Brain pericyte (primary cell): ENCODE data around the gene TUBAL3.
"Not testable (repeated sequence)": the region's sequence is repeated elsewhere in the genome, so short reads cannot be mapped to it uniquely, and the experiment has no call there.

ENCODE experiments used
- DNase-seq: peaks from one replicate; pipeline ENCODE4 v3.0.0-alpha.2; 2012; ENCODE audit warnings: low read depth, low spot score

TUBAL3 gene

DNA sequence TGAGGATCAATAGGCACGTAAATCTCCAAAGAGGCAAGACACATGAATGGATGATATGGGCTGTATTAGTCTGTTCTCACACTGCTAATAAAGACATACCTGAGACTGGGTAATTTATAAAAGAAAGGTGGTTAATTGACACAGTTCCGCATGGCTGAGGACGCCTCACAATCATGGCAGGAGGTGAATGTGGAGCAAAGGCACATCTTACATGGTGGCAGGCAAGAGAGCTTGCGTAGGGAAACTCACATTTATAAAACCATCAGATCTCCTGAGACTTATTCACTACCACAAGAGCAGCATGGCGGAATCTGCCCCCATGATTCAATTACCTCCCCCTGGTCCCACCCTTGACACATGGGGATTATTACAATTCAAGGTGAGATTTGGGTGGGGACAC is 25.4 kb downstream of the TUBAL3 start:
- not testable (repeated sequence) for DNase-seq

DNA sequence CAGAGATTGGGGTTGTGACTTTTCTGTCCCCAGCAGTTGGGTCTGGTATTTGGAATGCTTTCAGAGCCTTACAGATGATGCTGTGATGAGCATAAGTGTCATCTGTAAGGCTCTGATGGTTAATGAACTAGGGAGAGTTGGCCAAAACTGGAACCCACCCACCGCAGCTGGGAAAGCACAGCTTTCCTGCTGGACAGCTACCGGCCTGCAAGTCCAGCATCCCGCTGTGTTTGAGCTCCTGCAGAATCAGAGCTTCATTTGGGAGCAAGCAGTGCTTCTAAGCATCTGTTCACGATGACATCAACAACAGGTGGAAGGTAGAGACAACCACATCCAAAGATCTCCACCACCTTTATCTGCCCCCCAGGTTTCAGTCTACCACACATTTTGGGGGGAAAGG is 28.2 kb downstream of the TUBAL3 start:
- no peak for DNase-seq

DNA sequence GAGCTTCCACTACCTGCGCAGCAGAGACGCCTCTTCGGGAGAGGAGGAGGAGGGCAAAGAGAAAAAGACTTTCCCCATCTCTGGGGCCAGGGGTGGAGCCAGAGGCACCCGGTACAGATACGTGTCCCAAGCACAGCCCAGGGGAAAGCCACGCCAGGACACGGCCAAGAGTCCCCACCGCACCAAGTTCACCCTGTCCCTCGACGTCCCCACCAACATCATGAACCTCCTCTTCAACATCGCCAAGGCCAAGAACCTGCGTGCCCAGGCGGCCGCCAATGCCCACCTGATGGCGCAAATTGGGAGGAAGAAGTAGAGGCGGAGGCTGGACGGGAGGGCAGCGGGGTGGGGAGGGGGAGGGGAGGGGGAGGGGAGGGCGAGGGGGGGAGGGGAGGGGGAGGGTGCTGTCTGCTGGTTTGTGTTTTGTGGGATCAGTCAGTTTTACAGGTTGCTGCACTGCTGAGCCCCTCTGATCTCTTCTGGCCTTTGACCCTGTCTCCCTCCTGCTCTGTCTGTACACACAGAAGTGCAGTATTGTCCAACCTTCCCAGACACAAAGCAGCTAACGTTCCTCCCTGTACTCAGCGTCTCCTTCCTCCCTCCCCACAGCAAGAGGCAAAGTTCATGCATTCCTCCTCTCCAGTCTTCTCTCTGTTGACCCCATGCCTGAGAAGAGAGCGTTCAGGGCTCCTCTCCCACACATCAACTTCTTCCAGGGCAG is 30.6 kb downstream of the TUBAL3 start:
- DNase-seq: no peak

DNA sequence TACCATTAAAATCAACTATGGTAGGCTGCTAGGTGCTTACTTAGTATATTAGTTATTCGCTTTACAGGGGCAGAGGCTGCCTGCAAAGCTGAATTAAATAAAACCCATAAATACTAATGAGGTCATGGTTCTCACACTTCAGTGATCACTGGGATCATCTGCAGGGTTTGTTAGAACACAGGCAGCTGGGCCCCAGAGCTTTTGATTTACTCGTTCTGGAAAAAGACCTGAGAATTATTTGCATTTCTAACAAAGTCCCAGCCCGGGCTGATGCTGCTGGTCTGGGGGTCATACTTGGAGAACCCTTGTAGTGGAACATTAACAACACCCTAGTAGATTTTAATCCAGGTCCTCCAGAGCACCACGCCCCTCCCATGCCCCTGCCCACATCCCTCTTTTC is 31.3 kb downstream of the TUBAL3 start:
- DNase-seq: no peak

DNA sequence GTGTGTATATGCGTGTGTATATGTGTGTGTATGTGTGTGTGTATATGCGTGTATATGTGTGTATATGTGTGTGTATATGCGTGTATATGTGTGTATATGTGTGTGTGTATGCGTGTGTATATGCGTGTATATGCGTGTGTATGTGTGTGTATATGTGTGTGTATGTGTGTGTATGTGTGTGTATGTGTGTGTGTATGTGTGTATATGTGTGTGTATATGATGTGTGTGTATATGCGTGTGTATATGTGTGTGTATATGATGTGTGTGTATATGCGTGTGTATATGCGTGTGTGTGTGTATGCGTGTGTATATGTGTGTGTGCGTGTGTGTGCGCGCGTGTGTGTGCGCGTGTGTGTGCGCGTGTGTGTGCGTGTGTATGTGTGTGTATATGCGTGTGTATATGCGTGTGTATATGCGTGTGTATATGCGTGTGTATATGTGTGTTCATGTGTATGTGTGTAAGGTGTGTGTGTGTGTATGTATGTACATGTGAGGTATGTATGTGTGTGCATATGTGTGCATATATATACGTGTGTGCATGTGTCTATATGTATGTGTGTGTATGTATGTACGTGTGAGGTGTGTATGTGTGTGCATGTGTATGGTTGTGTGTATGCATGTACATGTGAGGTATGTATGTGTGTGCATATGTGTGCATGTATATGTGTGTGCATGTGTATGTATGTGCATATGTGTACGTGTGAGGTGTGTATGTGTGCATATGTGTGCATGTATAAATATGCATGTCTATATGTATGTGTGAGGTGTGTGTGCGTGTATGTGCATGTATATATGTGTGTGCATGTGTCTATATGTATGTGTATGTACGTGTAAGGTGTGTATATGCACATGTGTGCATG is 33.9 kb downstream of the TUBAL3 start:
- DNase-seq: no peak

DNA sequence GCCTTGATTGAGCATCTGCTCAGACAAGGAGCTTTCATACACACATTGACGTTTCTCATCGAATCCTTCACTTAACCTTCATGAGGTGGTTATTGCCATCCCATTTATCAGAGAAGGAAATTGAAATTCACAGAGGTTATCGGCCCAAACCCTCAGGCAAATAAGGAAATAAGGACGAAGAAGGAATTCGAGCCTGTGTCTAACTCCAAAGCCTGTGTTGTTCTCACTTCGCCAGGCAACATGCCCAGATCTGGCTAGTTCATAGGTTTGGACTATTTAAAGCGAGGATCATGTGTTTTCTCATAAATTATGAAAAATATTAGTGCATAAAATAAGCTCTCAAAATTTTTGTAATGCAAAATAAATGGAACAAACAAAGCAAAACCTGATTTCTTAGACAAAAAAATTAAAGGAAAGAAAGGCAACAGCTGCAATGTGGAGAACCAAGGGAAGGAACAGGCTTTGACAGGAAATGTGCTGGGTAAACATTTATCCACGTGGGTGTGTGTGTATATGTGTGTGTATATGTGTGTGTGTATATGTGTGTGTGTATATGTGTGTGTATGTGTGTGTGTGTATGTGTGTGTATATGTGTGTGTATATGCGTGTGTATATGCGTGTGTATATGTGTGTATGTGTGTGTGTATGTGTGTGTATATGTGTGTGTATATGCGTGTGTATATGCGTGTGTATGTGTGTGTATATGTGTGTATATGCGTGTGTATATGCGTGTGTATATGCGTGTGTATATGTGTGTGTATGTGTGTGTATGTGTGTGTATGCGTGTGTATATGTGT is 35.1 kb downstream of the TUBAL3 start:
- DNase-seq: no peak

DNA sequence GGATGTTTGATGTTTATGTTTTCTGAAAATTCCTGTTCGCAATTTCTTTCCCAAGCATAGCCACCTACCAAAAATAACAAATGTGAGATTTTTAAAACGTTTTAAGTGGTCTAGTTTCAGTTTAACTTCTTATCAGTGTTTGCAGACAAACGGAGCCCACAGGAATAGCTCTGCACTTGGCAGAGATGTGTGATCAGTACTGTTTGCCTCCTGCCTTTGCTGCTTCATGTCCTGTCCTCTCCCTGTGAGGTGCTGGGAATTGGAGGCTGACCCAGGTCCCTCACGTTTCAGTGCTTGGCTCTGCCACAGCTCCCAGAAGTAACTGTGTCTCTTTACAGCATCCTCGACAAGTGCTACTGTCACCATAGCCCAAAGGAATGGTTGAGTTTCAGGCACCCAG is 38.7 kb downstream of the TUBAL3 start:
- no peak for DNase-seq

DNA sequence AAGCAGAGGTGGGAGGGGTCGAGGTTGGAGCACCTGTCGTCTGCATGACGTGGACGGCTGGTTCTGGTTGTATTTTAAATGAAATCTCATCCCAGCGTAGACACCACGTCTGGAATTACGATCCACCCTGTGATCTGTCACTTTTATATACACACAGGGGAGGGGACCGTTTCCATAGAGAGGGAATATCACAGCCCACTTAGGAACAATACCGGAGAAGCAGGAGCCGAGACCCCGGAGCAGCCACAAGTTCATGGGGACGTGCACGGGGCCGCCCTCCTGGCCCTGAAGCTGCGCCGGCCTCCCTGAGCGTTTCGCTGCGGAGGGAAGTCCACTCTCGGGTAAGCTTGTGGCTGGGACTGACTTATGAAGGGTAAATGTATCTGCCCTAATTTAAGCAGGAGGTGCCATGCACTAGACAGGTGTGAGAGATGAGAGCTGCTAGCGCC is 39.7 kb downstream of the TUBAL3 start, which contains the start of gene UCN3:
Gene UCN3 (plus strand): TSS at position 77 of the 449 bp plus-strand sequence. CDS start 8,755 bp downstream, outside the sequence.
- DNase-seq: no peak

DNA sequence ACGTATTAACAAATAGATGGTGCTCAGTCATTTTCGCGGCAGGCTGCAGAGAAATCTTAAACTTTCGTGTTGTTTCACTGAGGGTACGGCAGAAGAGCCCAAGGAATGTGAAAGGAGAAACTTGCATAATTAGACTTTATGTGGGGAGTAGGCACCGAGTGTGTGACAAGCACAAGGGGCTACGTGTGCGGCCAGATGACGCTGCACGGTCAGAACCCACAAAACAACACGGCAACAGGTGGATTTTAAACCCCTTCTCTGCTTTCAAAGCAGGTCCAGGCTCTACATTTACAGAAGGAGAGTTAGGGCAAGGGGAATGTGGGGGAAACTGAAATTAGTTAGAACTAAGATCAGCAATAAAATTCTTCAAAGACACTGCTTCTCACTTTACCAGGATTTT is 40.3 kb downstream of the TUBAL3 start:
- DNase-seq: no peak

DNA sequence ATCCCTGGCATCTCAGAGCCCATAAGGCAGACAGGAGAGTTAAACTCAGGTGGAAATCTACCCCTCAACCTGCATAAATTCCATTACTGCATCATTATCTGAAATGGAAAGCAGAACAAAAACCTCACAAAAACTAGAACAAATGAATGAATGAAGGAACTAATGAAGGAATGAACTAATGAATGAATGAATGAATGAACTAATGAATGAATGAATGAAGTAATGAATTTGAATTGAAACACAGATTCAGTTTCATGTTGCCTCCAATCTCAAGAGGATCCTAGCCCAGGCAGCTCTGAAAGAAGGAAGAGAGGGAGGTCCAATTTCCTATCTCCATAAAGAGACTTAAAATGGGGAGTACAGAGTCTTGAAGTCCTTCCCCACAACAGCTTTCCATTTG is 41.8 kb downstream of the TUBAL3 start:
- no peak for DNase-seq

DNA sequence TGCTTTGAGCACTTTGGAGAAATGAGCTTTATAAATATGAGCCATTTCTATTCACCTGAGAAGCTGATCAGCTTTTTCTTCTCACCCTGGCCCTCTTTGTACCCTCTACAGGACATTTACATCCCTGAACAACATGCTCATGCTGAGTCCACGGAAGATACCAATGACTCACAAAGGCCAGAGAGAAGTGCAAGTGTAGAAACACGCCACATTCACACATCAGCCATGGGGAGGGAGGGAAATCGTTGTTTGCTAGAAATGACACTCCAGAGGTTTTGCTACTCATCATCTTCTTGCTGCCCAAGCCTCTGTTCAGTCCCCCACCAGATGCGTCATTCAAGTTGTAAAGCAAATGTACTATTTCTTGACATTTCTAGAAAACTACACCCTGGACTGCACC is 42.7 kb downstream of the TUBAL3 start:
- DNase-seq: no peak

DNA sequence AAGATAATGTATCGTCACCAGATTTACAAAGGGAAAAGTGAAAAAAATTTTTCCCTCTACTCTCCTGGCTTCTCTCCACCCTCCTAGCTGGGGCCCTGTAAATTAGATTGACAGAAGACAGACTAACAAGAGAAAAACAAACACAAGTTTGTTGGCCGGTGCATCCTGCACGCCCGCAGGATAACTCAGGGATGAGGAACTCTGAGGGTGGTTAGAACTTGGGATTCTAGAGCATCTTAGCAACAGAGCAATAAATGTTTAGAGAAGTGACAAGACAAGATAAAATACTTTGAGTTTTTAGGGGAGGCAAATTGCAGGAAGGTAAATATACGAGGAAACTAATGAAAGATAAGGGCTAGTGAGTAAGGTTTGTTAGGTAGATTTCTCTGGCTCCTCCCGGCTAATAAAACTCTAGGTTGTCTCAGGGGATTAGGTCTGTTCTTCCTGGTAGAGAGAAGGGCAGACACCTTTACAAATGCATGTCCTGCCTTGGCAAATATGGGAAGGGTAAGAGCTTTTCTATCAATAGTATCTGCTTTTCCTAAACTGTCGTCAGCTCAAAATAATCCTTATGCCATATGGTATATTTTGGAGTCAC is 44.2 kb downstream of the TUBAL3 start:
- no peak for DNase-seq

DNA sequence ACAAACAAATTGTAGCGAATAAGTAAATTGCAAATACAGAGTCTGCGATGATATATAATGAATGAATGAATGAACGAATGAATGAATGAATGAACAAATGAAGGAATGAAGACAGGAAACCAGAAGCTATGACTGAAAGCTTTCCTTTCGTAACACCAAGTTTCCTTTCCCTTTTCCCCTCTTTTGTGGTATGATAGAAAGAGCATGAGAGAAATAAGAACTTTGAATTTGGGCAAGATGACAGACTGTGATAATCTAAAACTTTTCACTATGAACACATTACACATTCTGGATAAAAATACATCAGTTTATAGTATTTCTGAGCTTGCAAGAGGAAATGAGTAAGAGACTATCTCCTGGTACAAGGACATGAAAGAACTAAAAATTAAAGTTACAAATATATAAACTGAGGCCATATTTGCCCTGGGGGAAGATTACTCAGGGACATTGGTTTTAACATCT is 48.3 kb downstream of the TUBAL3 start:
- DNase-seq: no peak

DNA sequence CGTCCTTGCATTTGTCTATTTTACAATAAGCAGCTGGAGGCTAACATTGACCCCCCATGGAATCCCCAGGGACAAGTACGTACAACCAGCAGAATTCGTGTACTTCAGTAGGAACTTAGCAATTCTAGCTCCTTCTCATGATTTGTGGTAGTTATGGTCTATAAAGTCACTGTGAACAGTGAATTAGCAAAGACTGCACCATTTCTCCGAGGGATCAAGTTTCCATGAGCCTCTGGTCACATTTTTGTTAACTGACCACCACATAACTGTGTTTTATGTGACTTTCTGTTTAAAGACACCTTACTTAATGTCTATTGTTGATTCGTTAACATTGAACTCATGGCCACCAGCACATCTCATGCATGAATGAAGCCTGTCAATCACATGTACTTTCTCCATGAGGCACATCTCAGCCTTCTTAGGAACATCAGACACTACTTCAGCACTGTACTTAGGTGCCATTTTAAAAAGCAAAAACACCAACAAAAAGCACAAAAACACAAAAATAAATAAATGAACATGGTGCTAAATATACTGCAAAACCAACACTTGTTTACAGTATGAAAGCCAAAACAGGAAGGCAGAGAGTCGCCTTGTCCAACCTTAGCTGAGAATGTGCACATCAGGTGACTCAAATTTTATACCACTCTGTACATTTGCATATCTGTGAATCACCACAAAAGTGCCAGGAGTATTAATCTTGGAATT is 48.9 kb downstream of the TUBAL3 start:
- DNase-seq: no peak

DNA sequence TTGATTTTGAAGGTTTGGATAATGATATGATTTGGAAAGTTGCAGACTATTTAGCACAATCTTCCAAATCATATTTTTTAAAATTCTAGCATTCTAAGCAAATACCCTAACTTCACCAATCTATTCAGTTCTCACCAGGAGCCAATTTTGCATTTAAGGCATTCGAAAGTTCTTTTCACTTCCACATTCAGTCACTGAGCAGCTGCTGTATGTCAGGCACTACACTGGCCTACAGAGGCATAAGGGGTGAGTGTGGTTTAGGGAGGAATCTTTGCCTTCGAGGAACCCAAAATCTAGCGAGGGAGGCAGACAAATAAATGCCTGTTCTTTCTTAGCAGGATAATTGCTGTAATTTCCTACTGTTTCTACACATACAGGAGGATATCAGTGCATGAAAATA is 50.6 kb downstream of the TUBAL3 start:
- DNase-seq: no peak

DNA sequence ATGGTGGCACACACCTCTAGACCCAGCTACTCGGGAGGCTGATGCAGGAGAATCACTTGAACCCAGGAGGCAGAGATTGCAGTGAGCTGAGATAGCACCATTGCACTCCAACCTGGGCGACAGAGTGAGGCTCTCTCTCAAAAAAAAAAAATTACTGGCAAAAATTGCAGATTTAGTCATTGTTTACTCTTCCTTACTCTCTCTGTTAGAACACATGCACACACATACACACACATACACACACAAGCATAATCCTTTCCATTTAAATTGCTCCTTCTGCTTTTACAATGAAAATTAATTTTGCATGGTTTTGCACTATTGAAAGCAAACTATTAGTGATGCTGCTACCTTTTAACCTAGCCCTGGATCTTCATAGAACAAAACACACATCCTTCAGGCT is 55.3 kb downstream of the TUBAL3 start:
- DNase-seq: no peak

DNA sequence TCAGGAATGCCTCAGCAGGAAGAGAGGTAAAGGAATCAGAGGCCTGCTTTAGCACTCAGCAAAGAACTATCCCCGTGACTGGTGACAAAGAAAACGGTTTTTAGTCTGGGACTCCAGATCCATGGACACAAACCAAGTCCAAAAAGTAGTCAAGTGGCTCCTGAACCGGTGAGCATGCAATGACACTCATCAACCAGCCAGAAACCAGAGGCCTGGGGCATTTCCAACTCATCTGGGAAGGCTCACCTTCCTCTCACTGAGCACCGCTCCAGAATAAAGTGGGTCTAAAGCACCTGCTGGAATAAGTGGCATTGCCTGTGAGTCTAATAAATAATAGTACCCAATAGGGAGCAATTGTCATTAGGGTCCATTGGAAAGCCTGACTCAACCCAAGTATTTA is 57.7 kb downstream of the TUBAL3 start:
- DNase-seq: no peak

DNA sequence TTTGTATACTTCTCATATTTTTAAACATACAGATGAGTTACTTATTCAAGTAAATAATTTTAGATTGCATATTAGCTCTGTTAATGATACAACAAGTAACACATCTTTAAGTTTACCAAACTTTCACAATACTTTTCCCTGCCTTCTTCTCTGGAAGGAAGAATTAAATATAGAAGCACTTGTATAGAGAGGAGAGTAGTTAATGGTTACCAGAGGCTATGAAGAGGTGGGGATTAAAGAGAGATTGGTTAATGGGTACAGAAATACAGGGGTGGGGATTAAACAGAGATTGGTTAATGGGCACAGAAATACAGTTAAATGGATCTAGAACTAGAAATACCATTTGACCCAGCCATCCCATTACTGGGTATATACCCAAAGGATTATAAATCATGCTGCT is 59.9 kb downstream of the TUBAL3 start:
- no peak for DNase-seq

DNA sequence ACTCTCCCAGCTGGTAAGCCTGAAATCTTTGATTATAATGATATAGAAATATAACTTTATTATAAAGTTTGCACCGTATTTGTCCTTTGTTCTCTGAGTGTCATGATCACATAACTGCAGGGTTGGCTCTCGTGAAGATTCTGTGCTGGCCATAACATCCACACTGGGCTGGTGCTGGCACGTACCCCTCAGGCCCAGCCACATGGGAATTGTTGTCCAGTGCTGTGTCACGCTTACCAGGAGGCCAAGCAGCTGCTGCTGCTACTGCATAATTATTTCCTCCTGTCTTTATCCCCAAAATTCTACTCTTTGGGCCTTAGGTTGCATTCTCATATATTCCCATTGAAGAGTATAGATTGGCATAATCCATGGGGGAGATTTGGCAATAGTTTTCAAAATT is 60.6 kb downstream of the TUBAL3 start:
- DNase-seq: no peak

DNA sequence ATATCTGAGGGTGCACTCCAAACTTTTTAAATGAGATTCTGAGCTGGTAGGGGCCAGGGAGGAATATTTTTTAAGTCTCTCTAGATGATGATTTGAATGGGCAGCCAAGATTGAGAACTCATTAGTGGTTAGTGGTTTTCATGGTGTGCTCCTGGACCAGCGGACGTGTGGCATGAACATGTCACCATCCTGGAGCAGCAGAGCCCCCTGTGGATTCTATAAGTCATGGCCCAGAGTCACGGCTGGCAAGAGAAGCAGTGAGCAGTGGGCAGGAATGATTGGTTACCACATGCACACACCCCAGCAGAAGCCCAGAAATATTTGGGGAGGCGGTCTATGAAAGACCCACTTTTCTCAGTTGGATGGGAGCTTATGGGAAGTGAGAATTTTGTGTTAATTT is 61.1 kb downstream of the TUBAL3 start:
- no peak for DNase-seq
